K562 (cell line): ENCODE data around the gene CGNL1. TPM values are rescaled to one million over a fixed set of nuclear protein-coding genes. Genes with fewer than 3 reads are reported as not detected.
A peak's percentile ranks its signal among the peaks of the same experiment; 100 is the strongest.

Experiments used
- ATAC-seq: fragments of 200-7000 bp; cut with Tn5 transposase; 3 replicates; pipeline ENCODE4 v1.9.1; 2020; ENCODE audit warnings: moderate library complexity
- BruUV-seq: library from RNA; stranded (reverse); fragments of 400-500 nt; replicated peaks from 2 replicates; lab custom pipeline; 2021; lab: Mats Ljungman, UMichigan
- CTCF ChIA-PET: fragments of 300-600 bp; formaldehyde crosslinking; extraction: SDS; loops from one replicate; lab custom pipeline; 2021; ENCODE audit warnings: low intra/inter-chr PET ratio; lab: Yijun Ruan, JAX
- POLR2A ChIA-PET: fragments of 300-600, 350-650 bp; sonication (Branson Sonifier 250); formaldehyde crosslinking; extraction: SDS; loops from one replicate; lab custom pipeline; 2021; ENCODE audit warnings: antibody characterized with exemption, inconsistent platforms; lab: Yijun Ruan, JAX
- DNase-seq, 4 experiments: peaks; one replicate each; pipeline versions ENCODE4 v3.0.0 to v3.0.0-alpha.2; 2011 to 2018; ENCODE audit warnings: low spot score in 3 of 4, mixed read lengths in 3 of 4; ENCODE audit errors: extremely low read depth in 1 of 4
- FAIRE-seq: peaks from 2 replicates; lab custom pipeline; 2011; peaks lifted over from hg19 to GRCh38; lab: Jason Lieb, UNC
- H2AFZ ChIP-seq: 2 replicates; pipeline ENCODE4 v1.6.0; 2011; ENCODE audit warnings: low read depth, low read length, control low read depth, inconsistent platforms
- H3K27ac ChIP-seq: fragments of 200-600 bp; 3 replicates; pipeline ENCODE4 v1.8.0; 2011; ENCODE audit warnings: low read depth, mild to moderate bottlenecking, control low read depth, inconsistent platforms, low read length, moderate library complexity, mixed read lengths; ENCODE audit errors: extremely low read depth
- H3K27me3 ChIP-seq, 2 experiments: fragments of 300-600 bp in 1 of 2; 2 replicates in 1 of 2; 3 replicates in 1 of 2; pipeline versions ENCODE4 v1.6.0 to v1.8.0; 2011; ENCODE audit warnings: inconsistent platforms in 2 of 2, low read length in 2 of 2, mild to moderate bottlenecking in 1 of 2, mixed read lengths in 1 of 2, moderate library complexity in 1 of 2; ENCODE audit not compliant: control insufficient read depth in 2 of 2, insufficient read depth in 2 of 2
- H3K36me3 ChIP-seq: fragments of 300-600 bp; 3 replicates; pipeline ENCODE4 v1.8.0; 2011; ENCODE audit warnings: mild to moderate bottlenecking, low read length, inconsistent platforms; ENCODE audit not compliant: control insufficient read depth, insufficient read depth
- H3K4me1 ChIP-seq, 2 experiments: fragments of 200-600 bp in 1 of 2; replicated peaks in 1 of 2; 2 replicates in 1 of 2; 3 replicates in 1 of 2; pipeline versions ENCODE4 v1.5.1 to v1.8.0; 2011; ENCODE audit warnings: inconsistent platforms in 2 of 2, low read length in 2 of 2, mild to moderate bottlenecking in 1 of 2, mixed read lengths in 1 of 2, moderate library complexity in 1 of 2; ENCODE audit not compliant: control insufficient read depth in 2 of 2, insufficient read depth in 2 of 2
- H3K4me2 ChIP-seq: 2 replicates; pipeline ENCODE4 v1.6.1; 2011; ENCODE audit warnings: low read length, control low read depth, inconsistent platforms, mixed read lengths; ENCODE audit not compliant: insufficient read depth
- H3K4me3 ChIP-seq: fragments of 200-600 bp; sonication (generic), shearing (Covaris generic); 2 replicates; pipeline ENCODE4 v1.5.1; 2016; ENCODE audit warnings: control low read depth, inconsistent platforms
- H3K79me2 ChIP-seq: fragments of 200-600 bp; 3 replicates; pipeline ENCODE4 v1.8.0; 2011; ENCODE audit warnings: low read length, inconsistent platforms; ENCODE audit not compliant: control insufficient read depth, insufficient read depth
- H3K9ac ChIP-seq, 2 experiments: 2 replicates each; pipeline versions ENCODE4 v1.6.0 to v1.6.1; 2011; ENCODE audit warnings: low read depth in 2 of 2, low read length in 2 of 2, control low read depth in 1 of 2, inconsistent platforms in 1 of 2, mild to moderate bottlenecking in 1 of 2, mixed read lengths in 1 of 2; ENCODE audit not compliant: insufficient read depth in 1 of 2
- H3K9me1 ChIP-seq: one replicate; pipeline ENCODE4 v1.6.0; 2011; ENCODE audit warnings: inconsistent platforms, mild to moderate bottlenecking, low read length, moderate library complexity; ENCODE audit not compliant: control insufficient read depth, insufficient read depth
- H3K9me3 ChIP-seq: replicated peaks from 2 replicates; pipeline ENCODE4 v1.5.1; 2011; ENCODE audit warnings: low read depth, low read length, inconsistent platforms; ENCODE audit not compliant: control insufficient read depth, insufficient read depth
- H4K20me1 ChIP-seq: replicated peaks from 2 replicates; pipeline ENCODE4 v1.6.1; 2011; ENCODE audit warnings: low read length, inconsistent platforms, mixed read lengths; ENCODE audit not compliant: control insufficient read depth, insufficient read depth
- ASH1L ChIP-seq: fragments of 450-650 bp; IDR thresholded peaks from 2 replicates; pipeline ENCODE4 v1.6.1; 2018; ENCODE audit warnings: borderline replicate concordance, mild to moderate bottlenecking, low read depth; ENCODE audit not compliant: partially characterized antibody
- BRD4 ChIP-seq: fragments of 200-600 bp; sonication (generic); IDR thresholded peaks from 2 replicates; pipeline ENCODE4 v1.6.1; 2017; ENCODE audit warnings: inconsistent platforms
- FOXK2 ChIP-seq, 2 experiments: fragments of 450-650 bp; IDR thresholded peaks in 1 of 2; conservative IDR thresholded peaks in 1 of 2; 2 replicates each; pipeline ENCODE4 v1.6.1; 2016; ENCODE audit warnings: low read depth in 2 of 2, mild to moderate bottlenecking in 1 of 2
- GABPB2 ChIP-seq: fragments of 250-450 bp; sonication (Bioruptor Pico); conservative IDR thresholded peaks from 2 replicates; pipeline ENCODE4 v1.5.1; 2021; ENCODE audit warnings: mild to moderate bottlenecking
- MAZ ChIP-seq, 2 experiments: fragments of 450-650 bp in 1 of 2; sonication (generic) in 1 of 2; formaldehyde crosslinking; IDR thresholded peaks in 1 of 2; conservative IDR thresholded peaks in 1 of 2; 2 replicates each; pipeline versions ENCODE4 v1.4.0 to v1.5.0; 2020; ENCODE audit warnings: mild to moderate bottlenecking in 1 of 2, missing genetic modification reagents in 1 of 2
- MCM7 ChIP-seq, 2 experiments: fragments of 450-650 bp; IDR thresholded peaks; 2 replicates each; pipeline ENCODE4 v1.6.1; 2016 to 2018
- MECOM ChIP-seq: fragments of 250-450 bp; sonication (Bioruptor Pico); IDR thresholded peaks from 2 replicates; pipeline ENCODE4 v1.8.0; 2022; ENCODE audit warnings: inconsistent platforms
- PATZ1 ChIP-seq: fragments of 250-450 bp; sonication (Bioruptor Pico); IDR thresholded peaks from 2 replicates; pipeline ENCODE4 v1.5.0; 2020; ENCODE audit warnings: mild to moderate bottlenecking, borderline replicate concordance
- SLC30A9 ChIP-seq: fragments of 250-450 bp; sonication (Bioruptor Pico); IDR thresholded peaks from 2 replicates; pipeline ENCODE4 v1.8.0; 2022; ENCODE audit warnings: mild to moderate bottlenecking, moderate library complexity
- TSC22D4 ChIP-seq: fragments of 450-650 bp; IDR thresholded peaks from 2 replicates; pipeline ENCODE4 v1.6.1; 2016; ENCODE audit warnings: missing genetic modification characterization, missing biosample characterization, control low read depth
- UBTF ChIP-seq, 2 experiments: IDR thresholded peaks; 2 replicates each; pipeline ENCODE4 v1.6.1; 2012; ENCODE audit warnings: improper control_type of control experiment in 2 of 2, low read depth in 2 of 2, low read length in 2 of 2, borderline replicate concordance in 1 of 2
- XRCC3 ChIP-seq: fragments of 450-650 bp; IDR thresholded peaks from 2 replicates; pipeline ENCODE4 v1.6.1; 2017; ENCODE audit warnings: mild to moderate bottlenecking, moderate library complexity
- ZBTB7A ChIP-seq: IDR thresholded peaks from 2 replicates; pipeline ENCODE4 v1.6.1; 2011; ENCODE audit warnings: low read depth, mild to moderate bottlenecking, low read length, moderate library complexity, borderline replicate concordance; ENCODE audit not compliant: control insufficient read depth
- ZFX ChIP-seq: sonication (generic); formaldehyde crosslinking; IDR thresholded peaks from 2 replicates; pipeline ENCODE4 v1.8.0; 2022; ENCODE audit warnings: mild to moderate bottlenecking, missing genetic modification reagents, moderate library complexity
- ZKSCAN3 ChIP-seq: fragments of 250-450 bp; sonication (Bioruptor Pico); IDR thresholded peaks from 2 replicates; pipeline ENCODE4 v1.4.0; 2020
- ZNF175 ChIP-seq: fragments of 200-800 bp; sonication (Bioruptor generic); IDR thresholded peaks from 2 replicates; pipeline ENCODE4 v1.6.1; 2016; ENCODE audit warnings: low read depth, mild to moderate bottlenecking, missing genetic modification characterization, missing compliant biosample characterization
- ZNF41 ChIP-seq: fragments of 250-450 bp; sonication (Bioruptor Pico); conservative IDR thresholded peaks from 2 replicates; pipeline ENCODE4 v1.4.0; 2020; ENCODE audit warnings: mild to moderate bottlenecking
- ZNF431 ChIP-seq: sonication (generic); formaldehyde crosslinking; IDR thresholded peaks from 2 replicates; pipeline ENCODE4 v1.8.0; 2022; ENCODE audit warnings: mild to moderate bottlenecking, missing genetic modification reagents
- ZNF707 ChIP-seq: fragments of 250-450 bp; sonication (Bioruptor Pico); conservative IDR thresholded peaks from 2 replicates; pipeline ENCODE4 v1.8.0; 2022; ENCODE audit warnings: inconsistent platforms, mild to moderate bottlenecking, moderate library complexity
- ZNF77 ChIP-seq: fragments of 250-450 bp; sonication (Bioruptor Pico); IDR thresholded peaks from 2 replicates; pipeline ENCODE4 v1.5.0; 2020
- WGBS: fragments of 100-300 bp; shearing (Covaris generic); methylation state at CpG from one replicate; pipeline ENCODE4 v1.1.6; 2016; ENCODE audit warnings: low coverage, mixed read lengths; ENCODE audit not compliant: insufficient coverage; ENCODE audit errors: missing lambda C conversion rate; 5-methylcytosine and 5-hydroxymethylcytosine counted together
- in situ Hi-C: fragments of 300-500 bp; cut with MboI; formaldehyde crosslinking; loops from 4 replicates; pipeline ENCODE4 v1.15.0; 2018; ENCODE audit warnings: inconsistent platforms, mixed read lengths
- intact Hi-C: fragments of 100-400 bp; cut with micrococcal nuclease; formaldehyde crosslinking; loops from 2 replicates; pipeline ENCODE4 v1.14.2; 2022
- polyA plus RNA-seq, 8 experiments: library from polyadenylated mRNA; depleted of rRNA in 4 of 8; stranded (reverse) in 5 of 8; unstranded in 3 of 8; fragments of >200 nt; fragmentation: Nextera tagmentation in 2 of 8; fragmentation: Illumina TruSeq in 1 of 8; extraction: Ambion mirVana in 2 of 8; extraction: Trizol in 1 of 8; gene quantifications; 2 replicates each; pipeline versions ENCODE4 v1.2.1 to v1.2.3, GENCODE V29; 2011 to 2014; ENCODE audit warnings: inconsistent platforms in 1 of 8, missing spikeins in 1 of 8
- total RNA-seq, 7 experiments: library from RNA; depleted of rRNA in 6 of 7; stranded (reverse); fragments of >200 nt in 6 of 7; fragmentation: Illumina TruSeq in 2 of 7; extraction: Trizol in 2 of 7; gene quantifications; 2 replicates each; pipeline versions ENCODE4 v1.2.1 to v1.2.3, GENCODE V29; 2011 to 2021; ENCODE audit warnings: low replicate concordance in 1 of 7

Gene CGNL1
- total and polyA plus RNA-seq, 9 of the 15 experiments (the other 6 are each of a cell fraction or from before 2014, with no cell fraction given) = 0.01 to 0.07 TPM; not detected in 7

- Histone ChIP-seq H3K36me3 (no peaks in the 10 kb centered on the region), H3K27me3 (peaks cover 38 to 39% of the 10 kb centered on the region in 2 experiments), H3K9me3 (no peaks in the 10 kb centered on the region), H3K79me2 (no peaks in the 10 kb centered on the region), H3K4me2 (no peak overlapping the region), H3K4me1 (no peaks in the 10 kb centered on the region), H3K9ac (no peak overlapping the region), H3K27ac (no peak overlapping the region), H4K20me1 (no peaks in the 10 kb centered on the region), H3K9me1 (no peaks in the 10 kb centered on the region), H2AFZ (no peak overlapping the region), H3K4me3 (no peak overlapping the region)
- no TSS peak for BruUV-seq
- intact Hi-C loops = no loop called here
- DNase-seq (no peak), ATAC-seq (0 out of 3 replicates have a peak, but pooled peaks have one; percentile 35), FAIRE-seq (no peak)
- TF ChIP-seq MCM7 (IDR thresholded peaks at IDR 0.05) = no peak
- TF ChIP-seq UBTF (IDR thresholded peaks at IDR 0.05; ENCODE audit: borderline replicate concordance in 1 of 2, low read depth in 2 of 2, low read length in 2 of 2) = no peak
- no peak for TF ChIP-seq ZFX (CRISPR knock-in tag)
- TF ChIP-seq ZNF41 (CRISPR knock-in tag) = no peak
- no peak for TF ChIP-seq ZNF431 (CRISPR knock-in tag)
- TF ChIP-seq ASH1L = no peak
- no peak for TF ChIP-seq GABPB2
- no peak for TF ChIP-seq MAZ (CRISPR knock-in tag; conservative IDR thresholded peaks at IDR 0.05 in 1 of 2, IDR thresholded peaks at IDR 0.05 in 1 of 2)
- TF ChIP-seq ZNF707 (CRISPR knock-in tag) = no peak
- no peak for TF ChIP-seq MECOM
- no peak for TF ChIP-seq ZBTB7A
- TF ChIP-seq ZNF77 = no peak
- no peak for TF ChIP-seq ZKSCAN3 (CRISPR knock-in tag)
- no peak for TF ChIP-seq FOXK2 (conservative IDR thresholded peaks at IDR 0.05 in 1 of 2, IDR thresholded peaks at IDR 0.05 in 1 of 2; ENCODE audit: low read depth in 2 of 2)
- no peak for TF ChIP-seq BRD4
- no peak for TF ChIP-seq ZNF175 (CRISPR knock-in tag)
- no peak for TF ChIP-seq SLC30A9 (CRISPR knock-in tag)
- no peak for TF ChIP-seq PATZ1 (CRISPR knock-in tag)
- no peak for TF ChIP-seq TSC22D4 (tag)
- no peak for TF ChIP-seq XRCC3
- POLR2A ChIA-PET = interaction anchor here (1.4 kb wide), 1 partner anchor 13 kb away, joined by 4 read pairs; no protein-coding TSS in a partner anchor
- CTCF ChIA-PET = no interaction called here
- 3% methylated on average over 22 of the region's 22 CpGs for WGBS
- in situ Hi-C loops = no loop called here
These were observed 140.2 kb downstream of the CGNL1 start for GRCh38 chr15:57516327-57517029.
